DOHH2 (cell line): Measurements from ENCODE around the gene R3HDM4.

Experiments
- H3F3A ChIP-seq: fragments of 200-600 bp; sonication (generic), shearing (Covaris generic); 2 replicates; pipeline ENCODE4 v1.6.0; 2016; ENCODE audit warnings: antibody characterized with exemption, mild to moderate bottlenecking; ENCODE audit not compliant: control insufficient read depth, insufficient read depth
- H3K27ac ChIP-seq: fragments of 200-600 bp; sonication (generic); 2 replicates; pipeline ENCODE4 v1.5.1; 2014; ENCODE audit warnings: low read depth, mild to moderate bottlenecking, low read length, moderate library complexity
- H3K27me3 ChIP-seq: fragments of 200-600 bp; sonication (generic); 2 replicates; pipeline ENCODE4 v1.6.1; 2014; ENCODE audit warnings: mild to moderate bottlenecking, low read length, mixed read lengths; ENCODE audit not compliant: control insufficient read depth
- H3K36me3 ChIP-seq: fragments of 200-600 bp; sonication (generic); 2 replicates; pipeline ENCODE4 v1.6.1; 2014; ENCODE audit warnings: mild to moderate bottlenecking, low read length, moderate library complexity, mixed read lengths; ENCODE audit not compliant: control insufficient read depth
- H3K4me1 ChIP-seq: fragments of 200-600 bp; sonication (generic); 2 replicates; pipeline ENCODE4 v1.6.1; 2014; ENCODE audit warnings: mild to moderate bottlenecking, low read length, mixed read lengths; ENCODE audit not compliant: control insufficient read depth
- H3K4me2 ChIP-seq: fragments of 200-600 bp; sonication (generic); 2 replicates; pipeline ENCODE4 v1.6.0; 2014; ENCODE audit warnings: mild to moderate bottlenecking, low read length, moderate library complexity
- H3K4me3 ChIP-seq: fragments of 200-600 bp; sonication (generic); 2 replicates; pipeline ENCODE4 v1.5.1; 2014; ENCODE audit warnings: mild to moderate bottlenecking, low read length, mixed read lengths
- H3K79me2 ChIP-seq: fragments of 200-600 bp; sonication (generic); 2 replicates; pipeline ENCODE4 v1.6.1; 2014; ENCODE audit warnings: mild to moderate bottlenecking, low read length, mixed read lengths; ENCODE audit not compliant: control insufficient read depth
- H3K9me2 ChIP-seq: fragments of 200-600 bp; sonication (generic); replicated peaks from 2 replicates; pipeline ENCODE4 v1.6.1; 2014; ENCODE audit warnings: mild to moderate bottlenecking, low read length, mixed read lengths; ENCODE audit not compliant: control insufficient read depth
- H3K9me3 ChIP-seq: fragments of 200-600 bp; sonication (generic); 2 replicates; pipeline ENCODE4 v1.6.1; 2014; ENCODE audit warnings: antibody characterized with exemption, low read length, mixed read lengths; ENCODE audit not compliant: control insufficient read depth, insufficient read depth
- H4K20me1 ChIP-seq: fragments of 200-600 bp; sonication (generic); 2 replicates; pipeline ENCODE4 v1.6.0; 2014; ENCODE audit warnings: low read depth, mild to moderate bottlenecking, antibody characterized with exemption, low read length, moderate library complexity; ENCODE audit not compliant: control insufficient read depth, insufficient read depth
- EZH2phosphoT487 ChIP-seq: fragments of 200-600 bp; sonication (generic); IDR thresholded peaks from 2 replicates; pipeline ENCODE4 v1.6.1; 2017; ENCODE audit warnings: borderline replicate concordance, mild to moderate bottlenecking, antibody characterized with exemption, low read length, moderate library complexity, mixed read lengths
- TF ChIP-seq, protein P1 (sequence below): fragments of 200-600 bp; sonication (generic); IDR thresholded peaks from one replicate; pipeline ENCODE4 v1.5.1; 2014; ENCODE audit warnings: antibody characterized with exemption, mild to moderate bottlenecking, low read depth, low read length; ENCODE audit not compliant: poor library complexity, severe bottlenecking

The R3HDM4 gene

DNA sequence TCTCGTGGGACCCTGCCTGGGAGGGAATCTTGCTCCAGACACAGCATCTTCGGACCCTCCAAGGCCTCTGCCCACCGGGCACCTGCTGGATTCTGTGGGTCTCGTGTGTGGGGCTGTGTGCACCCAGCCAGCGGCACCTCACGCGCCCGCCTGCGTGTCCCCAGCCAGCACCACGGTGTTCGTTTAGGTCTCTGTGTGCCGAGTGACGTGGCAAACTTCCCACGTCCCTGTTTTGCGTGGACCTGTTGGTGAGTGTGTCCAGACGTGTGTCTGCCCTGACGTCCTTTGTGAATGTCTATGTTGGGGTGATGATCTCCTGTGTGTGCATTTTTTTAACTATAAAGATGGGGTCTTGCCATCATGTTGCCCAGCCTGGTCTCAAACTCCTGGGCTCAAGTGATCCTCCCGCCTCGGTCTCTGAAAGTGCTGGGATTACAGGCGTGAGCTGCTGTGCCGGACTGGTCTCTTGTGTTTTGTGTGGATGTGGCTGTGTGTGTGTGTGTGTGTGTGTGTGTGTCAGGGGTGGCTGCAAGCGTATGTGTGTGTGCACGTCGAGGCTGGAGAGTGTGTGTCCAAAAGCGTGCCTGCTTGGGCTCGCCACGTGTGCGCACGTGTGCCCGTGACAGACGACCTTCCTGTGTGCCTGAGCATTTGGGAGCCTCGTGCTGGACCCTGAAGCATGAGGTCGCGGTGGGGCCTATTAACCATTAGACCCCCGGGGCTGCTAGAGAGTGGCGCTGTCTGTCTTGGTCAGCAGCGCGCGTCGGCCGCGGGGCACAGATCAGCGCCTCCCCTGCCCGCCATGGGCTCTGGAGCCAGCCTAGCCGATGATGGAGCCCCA is 28.5 kb upstream of the R3HDM4 start:
- H3K36me3 ChIP-seq = no peaks in the 10 kb centered on the region
- H3K9me3 ChIP-seq = no peaks in the 10 kb centered on the region
- TF ChIP-seq, protein P1, sequence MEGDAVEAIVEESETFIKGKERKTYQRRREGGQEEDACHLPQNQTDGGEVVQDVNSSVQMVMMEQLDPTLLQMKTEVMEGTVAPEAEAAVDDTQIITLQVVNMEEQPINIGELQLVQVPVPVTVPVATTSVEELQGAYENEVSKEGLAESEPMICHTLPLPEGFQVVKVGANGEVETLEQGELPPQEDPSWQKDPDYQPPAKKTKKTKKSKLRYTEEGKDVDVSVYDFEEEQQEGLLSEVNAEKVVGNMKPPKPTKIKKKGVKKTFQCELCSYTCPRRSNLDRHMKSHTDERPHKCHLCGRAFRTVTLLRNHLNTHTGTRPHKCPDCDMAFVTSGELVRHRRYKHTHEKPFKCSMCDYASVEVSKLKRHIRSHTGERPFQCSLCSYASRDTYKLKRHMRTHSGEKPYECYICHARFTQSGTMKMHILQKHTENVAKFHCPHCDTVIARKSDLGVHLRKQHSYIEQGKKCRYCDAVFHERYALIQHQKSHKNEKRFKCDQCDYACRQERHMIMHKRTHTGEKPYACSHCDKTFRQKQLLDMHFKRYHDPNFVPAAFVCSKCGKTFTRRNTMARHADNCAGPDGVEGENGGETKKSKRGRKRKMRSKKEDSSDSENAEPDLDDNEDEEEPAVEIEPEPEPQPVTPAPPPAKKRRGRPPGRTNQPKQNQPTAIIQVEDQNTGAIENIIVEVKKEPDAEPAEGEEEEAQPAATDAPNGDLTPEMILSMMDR = peak; percentile 7
- TF ChIP-seq EZH2phosphoT487 = no peak
- no peaks in the 10 kb centered on the region; the same call in 1 of the 2 replicates for H3K4me1 ChIP-seq
- no peak overlapping the region for H3K4me3 ChIP-seq
- H3K27ac ChIP-seq = no peak overlapping the region
- peaks cover 24% of the 10 kb centered on the region for H3K27me3 ChIP-seq
- no peaks in the 10 kb centered on the region for H3F3A ChIP-seq
- no peaks in the 10 kb centered on the region for H3K9me2 ChIP-seq
- H3K4me2 ChIP-seq = peak overlapping the region; percentile 14; the same call in 1 of the 2 replicates
- no peaks in the 10 kb centered on the region for H3K79me2 ChIP-seq
- no peaks in the 10 kb centered on the region for H4K20me1 ChIP-seq

- H3K36me3 ChIP-seq = no peaks in the 10 kb centered on the region
Measured at GRCh38 chr19:940591-941291, 27.7 kb upstream of the R3HDM4 start.

GRCh38 chr19:939922-940321 is 26.9 kb upstream of the R3HDM4 start:
- no peaks in the 10 kb centered on the region; the same call in 1 of the 2 replicates for H3K4me1 ChIP-seq
- no peaks in the 10 kb centered on the region for H3F3A ChIP-seq
- no peaks in the 10 kb centered on the region for H3K9me3 ChIP-seq
- H3K79me2 ChIP-seq = no peaks in the 10 kb centered on the region
- H3K27me3 ChIP-seq = peaks cover 24% of the 10 kb centered on the region
- H3K4me3 ChIP-seq = no peak overlapping the region
- H3K4me2 ChIP-seq = no peak overlapping the region
- TF ChIP-seq, protein P1 = no peak
- TF ChIP-seq EZH2phosphoT487 = no peak
- H4K20me1 ChIP-seq = no peaks in the 10 kb centered on the region
- no peaks in the 10 kb centered on the region for H3K36me3 ChIP-seq
- no peaks in the 10 kb centered on the region for H3K9me2 ChIP-seq
- no peak overlapping the region for H3K27ac ChIP-seq

More at GRCh38 chr19:940591-941291, 27.7 kb upstream of the R3HDM4 start:
- Histone ChIP-seq H3F3A (no peaks in the 10 kb centered on the region), H3K4me2 (peak overlapping the region; percentile 14; the same call in 1 of the 2 replicates), H3K9me2 (no peaks in the 10 kb centered on the region), H3K4me3 (no peak overlapping the region), H3K79me2 (no peaks in the 10 kb centered on the region), H3K27me3 (peaks cover 24% of the 10 kb centered on the region), H4K20me1 (no peaks in the 10 kb centered on the region), H3K27ac (no peak overlapping the region), H3K4me1 (no peaks in the 10 kb centered on the region; the same call in 1 of the 2 replicates), H3K9me3 (no peaks in the 10 kb centered on the region)
- TF ChIP-seq EZH2phosphoT487 = 0 out of 2 replicates have a peak, but pooled peaks have one; percentile 26
- TF ChIP-seq, protein P1 = peak; percentile 16
